PC-3 (cell line): ENCODE measurements around the gene POLR3GL. TPM values are rescaled to one million over a fixed set of nuclear protein-coding genes. Genes with fewer than 3 reads are reported as not detected.
A peak's percentile ranks its signal among the peaks of the same experiment; 100 is the strongest.

Source experiments
- ATAC-seq: fragments of 200-7000 bp; cut with Tn5 transposase; 2 replicates; pipeline ENCODE4 v1.9.1; 2020; ENCODE audit warnings: mild to moderate bottlenecking, moderate library complexity
- BruUV-seq: library from RNA; stranded (reverse); fragments of 400-500 nt; replicated peaks from 2 replicates; lab custom pipeline; 2021; lab: Mats Ljungman, UMichigan
- CTCF ChIA-PET: fragments of 300-600 bp; sonication (Branson Sonifier 250); formaldehyde crosslinking; loops from one replicate; lab custom pipeline; 2022; ENCODE audit warnings: antibody characterized with exemption; lab: Charles Lee
- POLR2A ChIA-PET: fragments of 300-600 bp; sonication (Branson Sonifier 250); formaldehyde crosslinking; loops from one replicate; lab custom pipeline; 2022; ENCODE audit warnings: antibody characterized with exemption; ENCODE audit not compliant: unreplicated experiment; lab: Charles Lee
- DNase-seq: peaks from one replicate; pipeline ENCODE4 v3.0.0-alpha.2; 2015
- H2AFZ ChIP-seq: fragments of 300-600 bp; sonication (generic); 2 replicates; pipeline ENCODE4 v1.6.0; 2016; ENCODE audit warnings: antibody characterized with exemption, low read length
- H3F3A ChIP-seq: fragments of 300-600 bp; sonication (generic); one replicate; pipeline ENCODE4 v1.6.0; 2017; ENCODE audit warnings: antibody characterized with exemption, low read length, control low read depth, mild to moderate bottlenecking; ENCODE audit not compliant: unreplicated experiment
- H3K27ac ChIP-seq: fragments of 300-600 bp; sonication (generic); 2 replicates; pipeline ENCODE4 v1.5.1; 2016; ENCODE audit warnings: mild to moderate bottlenecking, low read length
- H3K27me3 ChIP-seq: fragments of 300-600 bp; sonication (generic); 2 replicates; pipeline ENCODE4 v1.6.1; 2016; ENCODE audit warnings: low read length, mixed read lengths
- H3K36me3 ChIP-seq: fragments of 300-600 bp; sonication (generic); 2 replicates; pipeline ENCODE4 v1.6.1; 2016; ENCODE audit warnings: low read depth, mixed run types, low read length, mixed read lengths
- H3K4me1 ChIP-seq: fragments of 300-600 bp; sonication (generic); 2 replicates; pipeline ENCODE4 v1.5.1; 2016; ENCODE audit warnings: low read length; ENCODE audit not compliant: insufficient read depth
- H3K4me2 ChIP-seq: fragments of 300-600 bp; sonication (generic); 2 replicates; pipeline ENCODE4 v1.6.0; 2016; ENCODE audit warnings: low read length
- H3K4me3 ChIP-seq: fragments of 300-600 bp; sonication (generic); 2 replicates; pipeline ENCODE4 v1.5.1; 2016; ENCODE audit warnings: mild to moderate bottlenecking, low read length, mixed read lengths
- H3K79me2 ChIP-seq: fragments of 300-600 bp; sonication (generic); 2 replicates; pipeline ENCODE4 v1.6.1; 2017; ENCODE audit warnings: low read length, mixed read lengths
- H3K9ac ChIP-seq: fragments of 300-600 bp; sonication (generic); 2 replicates; pipeline ENCODE4 v1.6.0; 2016; ENCODE audit warnings: mild to moderate bottlenecking, low read length
- H3K9me2 ChIP-seq: fragments of 300-600 bp; sonication (generic); replicated peaks from 2 replicates; pipeline ENCODE4 v1.6.1; 2016; ENCODE audit warnings: mixed run types, low read length, mixed read lengths
- H3K9me3 ChIP-seq: fragments of 300-600 bp; sonication (generic); 2 replicates; pipeline ENCODE4 v1.6.1; 2016; ENCODE audit warnings: low read length, mixed read lengths
- H4K20me1 ChIP-seq: fragments of 300-600 bp; sonication (generic); 2 replicates; pipeline ENCODE4 v1.6.1; 2016; ENCODE audit warnings: low read length, mixed read lengths
- CTCF ChIP-seq: fragments of 300-600 bp; sonication (generic); conservative IDR thresholded peaks from 2 replicates; pipeline ENCODE4 v1.5.1; 2017; ENCODE audit warnings: antibody characterized with exemption, low read depth, mild to moderate bottlenecking, low read length
- EZH2 ChIP-seq: fragments of 300-600 bp; sonication (generic); IDR thresholded peaks from one replicate; pipeline ENCODE4 v1.6.1; 2017; ENCODE audit warnings: antibody characterized with exemption, mild to moderate bottlenecking, low read length; ENCODE audit not compliant: unreplicated experiment
- EZH2phosphoT487 ChIP-seq: fragments of 300-600 bp; sonication (generic); IDR thresholded peaks from 2 replicates; pipeline ENCODE4 v1.6.1; 2018; ENCODE audit warnings: mild to moderate bottlenecking, antibody characterized with exemption, low read length, borderline replicate concordance
- intact Hi-C: fragments of 100-400 bp; cut with micrococcal nuclease; formaldehyde crosslinking; loops from 2 replicates; pipeline ENCODE4 v1.9.0; 2023
- total RNA-seq: library from RNA; depleted of rRNA; stranded (reverse); fragments of >200 nt; gene quantifications from 2 replicates; pipeline ENCODE4 v1.2.3, GENCODE V29; 2014

Gene POLR3GL
- total RNA-seq, 1 experiment from 2014 or later = 8.4 TPM

GRCh38 chr1:145995964-145996432, 31.5 kb downstream of the POLR3GL start:
- peaks cover 42% of the 10 kb centered on the region for H3K4me1 ChIP-seq
- no peak for TF ChIP-seq EZH2
- no peak for TF ChIP-seq CTCF
- no peak for TF ChIP-seq EZH2phosphoT487

GRCh38 chr1:145996433-145997015, 32.0 kb downstream of the POLR3GL start, which contains the start of gene TXNIP:
Gene TXNIP (minus strand): TSS chr1:145996579. CDS start chr1:145996266, 313 bp downstream.
- H4K20me1 ChIP-seq = peaks cover 34% of the 10 kb centered on the region
- H3K9me2 ChIP-seq = no peaks in the 10 kb centered on the region
- H3K9ac ChIP-seq = peak within 1 kb of the TSS; percentile 94
- H3K27me3 ChIP-seq = no peaks in the 10 kb centered on the region
- no peaks in the 10 kb centered on the region for H3K9me3 ChIP-seq
- H2AFZ ChIP-seq = peak within 1 kb of the TSS; percentile 98
- H3K4me1 ChIP-seq = peaks cover 46% of the 10 kb centered on the region
- peak within 1 kb of the TSS; percentile 98 for H3K4me2 ChIP-seq
- H3K79me2 ChIP-seq = peaks cover 44% of the 10 kb centered on the region
- peak within 1 kb of the TSS; percentile 99 for H3K4me3 ChIP-seq
- H3K36me3 ChIP-seq = peaks cover 34% of the 10 kb centered on the region
- TF ChIP-seq CTCF (no peak), EZH2phosphoT487 (0 out of 2 replicates have a peak, but pooled peaks have one; percentile 56)
- H3K27ac ChIP-seq = peak within 1 kb of the TSS; percentile 66
- ChIA-PET POLR2A (interaction anchor here (0.7 kb wide), 1 partner anchor 132 kb away, joined by 9 read pairs; no protein-coding TSS in a partner anchor), CTCF (no interaction called here)
- ATAC-seq = peak; percentile 94
- intact Hi-C loops = loop anchor here (1.0 kb wide), 1 partner anchor 17 kb away; no protein-coding TSS in a partner anchor
- peak; percentile 98 for DNase-seq
- BruUV-seq = no TSS peak
- peaks cover 9% of the 10 kb centered on the region for H3F3A ChIP-seq

More at GRCh38 chr1:145995964-145996432, 31.5 kb downstream of the POLR3GL start:
- Histone ChIP-seq H3K79me2 (peaks cover 44% of the 10 kb centered on the region), H4K20me1 (peaks cover 34% of the 10 kb centered on the region), H3K4me2 (peak overlapping the region; percentile 98), H3K9me2 (no peaks in the 10 kb centered on the region), H3K36me3 (peaks cover 34% of the 10 kb centered on the region), H3K9ac (peak overlapping the region; percentile 94), H2AFZ (peak overlapping the region; percentile 98), H3K9me3 (no peaks in the 10 kb centered on the region), H3F3A (peaks cover 9% of the 10 kb centered on the region), H3K27ac (peak overlapping the region; percentile 66), H3K4me3 (peak overlapping the region; percentile 99), H3K27me3 (no peaks in the 10 kb centered on the region)
- BruUV-seq = TSS peak; percentile 71
- DNase-seq = peak; percentile 26
- peak; percentile 25; the same call in 1 of the 2 replicates for ATAC-seq
- ChIA-PET POLR2A (no interaction called here), CTCF (no interaction called here)
- intact Hi-C loops = loop anchor here (1.0 kb wide), 1 partner anchor 17 kb away; no protein-coding TSS in a partner anchor
